ENCODE measurements around the gene ZBBX. TPM values are rescaled to one million over a fixed set of nuclear protein-coding genes. Genes with fewer than 3 reads are reported as not detected.

ZBBX gene
- total RNA-seq, 3 donors from 2014 or later = not detected

DNA sequence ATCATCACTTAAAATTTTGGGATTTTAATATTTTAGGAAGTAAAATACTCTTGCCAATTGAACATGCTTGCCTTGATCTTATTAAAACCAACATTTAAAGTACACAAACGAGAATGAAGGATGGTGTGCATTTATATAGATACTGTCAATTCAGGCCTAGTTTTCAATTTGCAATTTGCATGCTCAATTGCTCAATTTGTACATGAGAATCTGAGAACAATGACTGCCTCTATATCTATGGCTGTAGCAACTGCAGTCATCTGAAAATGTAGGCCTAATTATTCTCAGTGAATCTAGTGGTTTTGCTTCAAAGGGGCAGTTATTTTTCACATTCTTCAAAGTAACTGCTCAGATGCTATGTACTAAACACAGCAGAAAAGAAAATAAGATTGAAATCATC lies 18.8 kb downstream of the ZBBX start:
- TF ChIP-seq, protein P1, sequence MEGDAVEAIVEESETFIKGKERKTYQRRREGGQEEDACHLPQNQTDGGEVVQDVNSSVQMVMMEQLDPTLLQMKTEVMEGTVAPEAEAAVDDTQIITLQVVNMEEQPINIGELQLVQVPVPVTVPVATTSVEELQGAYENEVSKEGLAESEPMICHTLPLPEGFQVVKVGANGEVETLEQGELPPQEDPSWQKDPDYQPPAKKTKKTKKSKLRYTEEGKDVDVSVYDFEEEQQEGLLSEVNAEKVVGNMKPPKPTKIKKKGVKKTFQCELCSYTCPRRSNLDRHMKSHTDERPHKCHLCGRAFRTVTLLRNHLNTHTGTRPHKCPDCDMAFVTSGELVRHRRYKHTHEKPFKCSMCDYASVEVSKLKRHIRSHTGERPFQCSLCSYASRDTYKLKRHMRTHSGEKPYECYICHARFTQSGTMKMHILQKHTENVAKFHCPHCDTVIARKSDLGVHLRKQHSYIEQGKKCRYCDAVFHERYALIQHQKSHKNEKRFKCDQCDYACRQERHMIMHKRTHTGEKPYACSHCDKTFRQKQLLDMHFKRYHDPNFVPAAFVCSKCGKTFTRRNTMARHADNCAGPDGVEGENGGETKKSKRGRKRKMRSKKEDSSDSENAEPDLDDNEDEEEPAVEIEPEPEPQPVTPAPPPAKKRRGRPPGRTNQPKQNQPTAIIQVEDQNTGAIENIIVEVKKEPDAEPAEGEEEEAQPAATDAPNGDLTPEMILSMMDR (IDR thresholded peaks at IDR 0.05) = no peak
- H3K4me1 ChIP-seq (ENCODE audit: low read depth) = no peaks in the 10 kb centered on the region
- no peak overlapping the region for H3K4me3 ChIP-seq
- intact Hi-C loops (cut with DNase I, micrococcal nuclease) = no loop called here
- no peaks in the 10 kb centered on the region for H3K9me3 ChIP-seq
- H3K36me3 ChIP-seq (ENCODE audit: low read depth) = no peaks in the 10 kb centered on the region
- no peak for DNase-seq
- no peak for ATAC-seq

DNA sequence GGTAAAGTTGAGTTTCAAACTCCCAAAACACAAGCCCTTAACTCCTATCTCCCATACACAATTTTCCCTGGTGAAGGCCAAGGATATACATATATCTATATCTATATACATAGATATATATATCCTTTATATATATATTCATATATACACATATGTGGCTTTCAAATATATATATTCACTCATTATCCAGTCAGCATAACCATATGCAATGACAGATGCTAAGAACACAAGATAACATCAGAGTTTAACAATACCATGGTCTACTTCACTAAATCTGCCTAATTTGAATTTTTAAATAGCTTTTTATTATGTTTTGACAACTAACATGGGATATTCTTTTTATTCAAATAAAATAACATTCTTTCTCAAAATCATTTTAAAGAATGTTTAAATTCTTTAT lies 24.7 kb downstream of the ZBBX start:
- TF ChIP-seq, protein P1 (IDR thresholded peaks at IDR 0.05) = no peak
- Histone ChIP-seq H3K36me3 (ENCODE audit: low read depth) (no peaks in the 10 kb centered on the region), H3K4me3 (no peak overlapping the region), H3K4me1 (ENCODE audit: low read depth) (no peaks in the 10 kb centered on the region), H3K9me3 (no peaks in the 10 kb centered on the region)
- ATAC-seq = no peak
- intact Hi-C loops (cut with DNase I, micrococcal nuclease) = no loop called here
- DNase-seq = no peak

DNA sequence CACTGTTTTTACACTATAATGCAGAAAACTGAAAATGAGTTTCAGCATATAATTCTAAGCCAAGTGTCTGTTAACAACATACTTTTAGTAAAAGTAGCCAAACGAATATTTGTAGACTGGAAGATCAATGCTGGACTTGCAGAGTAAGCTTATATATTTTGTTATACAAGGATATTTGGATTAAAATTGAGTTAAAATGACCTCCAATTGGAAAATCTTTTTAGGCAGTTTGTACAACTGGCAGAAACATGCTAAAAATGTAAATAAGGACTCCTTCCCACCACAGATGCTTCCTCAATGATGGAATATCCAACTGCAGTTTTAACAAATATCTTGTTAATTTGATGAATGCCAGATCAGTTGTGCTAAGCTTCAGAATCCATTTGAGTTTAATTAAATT lies 25.3 kb downstream of the ZBBX start:
- Histone ChIP-seq H3K9me3 (no peaks in the 10 kb centered on the region), H3K4me3 (no peak overlapping the region), H3K4me1 (ENCODE audit: low read depth) (no peaks in the 10 kb centered on the region), H3K36me3 (ENCODE audit: low read depth) (no peaks in the 10 kb centered on the region)
- ATAC-seq = no peak
- TF ChIP-seq, protein P1 (IDR thresholded peaks at IDR 0.05) = no peak
- no peak for DNase-seq
- intact Hi-C loops (cut with DNase I, micrococcal nuclease) = no loop called here

DNA sequence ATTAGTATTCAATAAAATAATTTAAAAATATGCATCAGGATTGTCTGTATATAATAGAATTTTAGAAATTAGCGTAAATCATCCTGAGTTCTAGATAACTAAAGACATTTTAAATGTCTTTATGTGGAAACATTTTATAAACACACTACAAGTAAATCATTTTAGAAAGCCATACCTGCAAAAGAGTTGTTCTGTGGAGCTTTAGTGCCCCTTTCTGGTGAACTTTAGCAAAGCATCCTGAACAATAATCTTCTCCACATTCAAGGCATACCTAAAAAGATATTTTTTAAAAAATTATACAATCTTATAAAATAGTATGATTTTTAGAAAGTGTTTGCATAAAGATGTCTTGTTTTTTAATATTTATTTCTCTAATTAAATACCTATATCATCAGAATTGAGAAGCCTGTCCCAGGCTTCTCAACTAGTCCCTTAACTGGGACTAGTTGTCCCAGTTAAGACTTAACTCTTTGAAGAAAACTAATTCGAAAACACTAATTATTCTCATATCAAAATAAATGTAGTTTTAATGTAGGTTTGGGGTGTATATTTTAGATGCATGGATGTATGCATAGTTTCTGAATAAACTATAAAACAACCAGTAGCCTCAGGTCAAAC lies 29.7 kb downstream of the ZBBX start:
- Histone ChIP-seq H3K9me3 (no peaks in the 10 kb centered on the region), H3K4me3 (no peak overlapping the region), H3K36me3 (ENCODE audit: low read depth) (no peaks in the 10 kb centered on the region), H3K4me1 (ENCODE audit: low read depth) (no peaks in the 10 kb centered on the region)
- ATAC-seq (no peak), DNase-seq (no peak)
- intact Hi-C loops (cut with DNase I, micrococcal nuclease) = no loop called here
- TF ChIP-seq, protein P1 (IDR thresholded peaks at IDR 0.05) = no peak

DNA sequence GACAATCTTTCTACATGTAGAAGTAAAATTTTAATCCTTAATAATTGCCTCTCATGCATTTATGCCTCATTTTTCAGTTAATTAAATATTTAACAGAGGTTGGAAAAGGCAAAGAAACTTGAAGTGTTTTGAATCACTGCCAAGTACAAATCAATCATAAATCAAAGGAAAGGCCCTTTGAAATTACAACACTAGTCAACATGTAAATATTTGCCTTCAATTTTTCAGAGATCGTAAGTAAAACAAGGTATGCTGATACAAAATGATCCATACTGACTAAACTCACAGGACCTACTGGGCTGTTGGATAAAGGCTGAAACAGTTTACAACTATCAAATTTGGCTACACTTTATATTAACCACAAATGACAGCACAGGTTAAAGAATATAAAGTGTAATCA lies 33.9 kb downstream of the ZBBX start:
- ATAC-seq (no peak), DNase-seq (no peak)
- no peaks in the 10 kb centered on the region for H3K9me3 ChIP-seq
- H3K4me1 ChIP-seq (ENCODE audit: low read depth) = no peaks in the 10 kb centered on the region
- TF ChIP-seq, protein P1 (IDR thresholded peaks at IDR 0.05) = no peak
- intact Hi-C loops (cut with DNase I, micrococcal nuclease) = no loop called here
- no peak overlapping the region for H3K4me3 ChIP-seq
- H3K36me3 ChIP-seq (ENCODE audit: low read depth) = no peaks in the 10 kb centered on the region
